HFFc6 (cell line): ENCODE data around the gene MPRIP. TPM values are rescaled to one million over a fixed set of nuclear protein-coding genes. Genes with fewer than 3 reads are reported as not detected.

Experiments
- DNase-seq: peaks from one replicate; pipeline ENCODE4 v3.0.0-alpha.2; 2018
- H3K27ac Mint-ChIP-seq: 2 replicates; pipeline ENCODE4 v1.8.0; 2020; ENCODE audit warnings: mild to moderate bottlenecking, mixed read lengths
- H3K27me3 Mint-ChIP-seq: 2 replicates; pipeline ENCODE4 v1.8.0; 2021; ENCODE audit warnings: mild to moderate bottlenecking, moderate library complexity, mixed read lengths; ENCODE audit not compliant: insufficient read depth
- H3K36me3 Mint-ChIP-seq: 2 replicates; pipeline ENCODE4 v1.8.0; 2021; ENCODE audit warnings: low read depth, mixed read lengths
- H3K4me1 Mint-ChIP-seq: 2 replicates; pipeline ENCODE4 v1.8.0; 2020; ENCODE audit warnings: low read depth, mixed read lengths
- H3K4me3 Mint-ChIP-seq: 2 replicates; pipeline ENCODE4 v1.8.0; 2020; ENCODE audit warnings: mild to moderate bottlenecking, moderate library complexity, mixed read lengths
- H3K9me3 Mint-ChIP-seq: 2 replicates; pipeline ENCODE4 v1.8.0; 2020; ENCODE audit warnings: mild to moderate bottlenecking, mixed read lengths
- total RNA-seq, 6 experiments: library from RNA; stranded (reverse); fragmentation: NEBNext Ultra II Directional; extraction: Animal tissue kit (Norgen Biotek cat#: 25700); gene quantifications; 2 replicates in 1 of 6; 3 replicates in 5 of 6; pipeline ENCODE4 v1.2.3, GENCODE V29; 2021
- TF ChIP-seq, protein P1 (sequence below): fragments of 200-600 bp; sonication (generic); IDR thresholded peaks from 2 replicates; pipeline ENCODE4 v1.5.0; 2021; ENCODE audit warnings: antibody characterized with exemption, mild to moderate bottlenecking

The MPRIP gene
- total RNA-seq, 6 experiments from 2014 or later: 350 to 409 (median 372) TPM

DNA sequence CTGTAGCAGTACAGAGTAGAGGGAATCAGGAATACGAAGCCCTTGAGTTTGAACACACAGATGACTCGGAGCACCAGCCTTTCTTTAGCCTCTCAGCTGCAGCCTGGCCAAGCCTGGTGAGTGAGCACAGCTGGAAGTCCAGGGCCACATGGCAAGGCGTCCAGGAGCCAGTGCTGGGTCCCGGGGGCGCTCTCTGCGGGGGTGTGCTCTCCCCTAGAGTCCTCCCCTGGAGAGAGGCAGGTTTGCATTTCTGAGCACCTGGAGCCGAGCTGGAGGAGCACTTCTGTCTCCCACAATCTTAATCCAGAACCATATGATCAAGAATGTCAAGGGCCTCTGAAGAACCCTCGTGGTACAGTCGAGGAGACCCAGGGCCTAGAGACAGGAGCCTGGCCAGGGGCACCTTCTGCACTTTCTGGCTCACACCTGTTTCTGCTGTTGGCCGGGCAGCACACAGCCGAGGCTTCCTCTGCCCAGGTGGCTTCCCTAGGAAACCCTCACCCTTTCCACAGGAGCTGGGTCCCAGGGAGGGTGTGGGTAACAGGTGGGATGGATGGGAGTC lies 85.6 kb downstream of the MPRIP start:
- peaks cover 15% of the 10 kb centered on the region; the same call in 1 of the 2 replicates for H3K4me1 Mint-ChIP-seq
- H3K9me3 Mint-ChIP-seq: no peaks in the 10 kb centered on the region
- no peak for DNase-seq
- TF ChIP-seq, protein P1, sequence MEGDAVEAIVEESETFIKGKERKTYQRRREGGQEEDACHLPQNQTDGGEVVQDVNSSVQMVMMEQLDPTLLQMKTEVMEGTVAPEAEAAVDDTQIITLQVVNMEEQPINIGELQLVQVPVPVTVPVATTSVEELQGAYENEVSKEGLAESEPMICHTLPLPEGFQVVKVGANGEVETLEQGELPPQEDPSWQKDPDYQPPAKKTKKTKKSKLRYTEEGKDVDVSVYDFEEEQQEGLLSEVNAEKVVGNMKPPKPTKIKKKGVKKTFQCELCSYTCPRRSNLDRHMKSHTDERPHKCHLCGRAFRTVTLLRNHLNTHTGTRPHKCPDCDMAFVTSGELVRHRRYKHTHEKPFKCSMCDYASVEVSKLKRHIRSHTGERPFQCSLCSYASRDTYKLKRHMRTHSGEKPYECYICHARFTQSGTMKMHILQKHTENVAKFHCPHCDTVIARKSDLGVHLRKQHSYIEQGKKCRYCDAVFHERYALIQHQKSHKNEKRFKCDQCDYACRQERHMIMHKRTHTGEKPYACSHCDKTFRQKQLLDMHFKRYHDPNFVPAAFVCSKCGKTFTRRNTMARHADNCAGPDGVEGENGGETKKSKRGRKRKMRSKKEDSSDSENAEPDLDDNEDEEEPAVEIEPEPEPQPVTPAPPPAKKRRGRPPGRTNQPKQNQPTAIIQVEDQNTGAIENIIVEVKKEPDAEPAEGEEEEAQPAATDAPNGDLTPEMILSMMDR: no peak
- H3K36me3 Mint-ChIP-seq: no peaks in the 10 kb centered on the region
- no peaks in the 10 kb centered on the region; the same call in 1 of the 2 replicates for H3K27me3 Mint-ChIP-seq
- no peak overlapping the region for H3K4me3 Mint-ChIP-seq
- no peak overlapping the region for H3K27ac Mint-ChIP-seq

DNA sequence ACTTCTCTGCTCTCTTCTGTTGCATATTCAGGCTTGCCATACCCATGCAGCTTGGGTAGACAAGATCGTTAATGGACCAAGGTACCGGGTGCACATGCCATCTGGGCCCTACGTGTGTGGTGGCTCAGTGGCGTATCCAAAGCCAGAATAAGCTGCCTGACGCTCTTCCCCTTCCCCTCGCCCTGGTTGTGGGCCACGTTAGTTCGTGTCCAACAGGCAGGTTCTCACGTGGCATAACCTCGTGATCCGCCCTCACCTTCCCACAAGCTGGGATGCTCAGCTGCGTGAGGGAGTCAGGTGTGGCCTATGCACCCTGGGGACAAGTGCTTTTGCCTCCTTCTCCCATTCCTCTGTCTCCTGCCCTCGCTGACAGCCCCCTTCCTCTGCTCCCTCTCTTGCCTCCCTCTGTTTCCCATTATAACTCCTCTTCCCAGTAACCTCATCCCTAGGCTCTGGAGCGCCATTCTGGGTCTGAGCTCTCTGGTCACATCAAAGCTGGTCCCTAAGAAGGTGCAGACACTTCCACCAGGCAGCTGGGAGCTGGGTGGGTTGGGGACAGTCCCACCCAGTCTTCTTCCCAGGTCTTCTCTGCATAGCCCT lies 86.3 kb downstream of the MPRIP start:
- peaks cover 11% of the 10 kb centered on the region; the same call in 1 of the 2 replicates for H3K4me1 Mint-ChIP-seq
- DNase-seq: no peak
- no peaks in the 10 kb centered on the region; the same call in 1 of the 2 replicates for H3K27me3 Mint-ChIP-seq
- H3K4me3 Mint-ChIP-seq: no peak overlapping the region
- TF ChIP-seq, protein P1: no peak
- no peaks in the 10 kb centered on the region for H3K36me3 Mint-ChIP-seq
- H3K27ac Mint-ChIP-seq: 0 out of 2 replicates have a peak overlapping the region, but pooled peaks have one; percentile 5
- H3K9me3 Mint-ChIP-seq: no peaks in the 10 kb centered on the region

DNA sequence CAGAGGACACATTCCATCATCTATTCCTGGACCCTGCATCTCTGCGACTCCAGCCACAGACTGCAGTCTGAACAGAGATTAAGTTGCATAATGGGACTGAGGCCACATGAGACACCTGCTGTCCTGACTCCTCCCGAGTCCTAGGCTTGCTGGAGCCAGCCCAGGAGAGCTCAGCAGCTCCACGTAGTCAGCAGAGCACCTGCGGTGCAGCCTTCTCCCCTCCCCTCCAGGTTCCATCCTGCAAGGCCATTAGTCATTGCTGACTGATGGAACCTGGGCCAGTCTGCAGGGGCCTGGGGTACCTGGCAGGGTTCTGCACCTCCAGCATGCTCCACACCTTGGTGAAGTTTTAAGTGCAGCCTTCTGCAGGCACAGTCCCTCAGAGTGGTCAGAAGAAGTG lies 87.2 kb downstream of the MPRIP start:
- Mint-ChIP-seq H3K4me3 (no peak overlapping the region), H3K36me3 (no peaks in the 10 kb centered on the region), H3K27me3 (no peaks in the 10 kb centered on the region; the same call in 1 of the 2 replicates), H3K27ac (no peak overlapping the region), H3K4me1 (peaks cover 11% of the 10 kb centered on the region; the same call in 1 of the 2 replicates), H3K9me3 (no peaks in the 10 kb centered on the region)
- DNase-seq: no peak
- TF ChIP-seq, protein P1: no peak

DNA sequence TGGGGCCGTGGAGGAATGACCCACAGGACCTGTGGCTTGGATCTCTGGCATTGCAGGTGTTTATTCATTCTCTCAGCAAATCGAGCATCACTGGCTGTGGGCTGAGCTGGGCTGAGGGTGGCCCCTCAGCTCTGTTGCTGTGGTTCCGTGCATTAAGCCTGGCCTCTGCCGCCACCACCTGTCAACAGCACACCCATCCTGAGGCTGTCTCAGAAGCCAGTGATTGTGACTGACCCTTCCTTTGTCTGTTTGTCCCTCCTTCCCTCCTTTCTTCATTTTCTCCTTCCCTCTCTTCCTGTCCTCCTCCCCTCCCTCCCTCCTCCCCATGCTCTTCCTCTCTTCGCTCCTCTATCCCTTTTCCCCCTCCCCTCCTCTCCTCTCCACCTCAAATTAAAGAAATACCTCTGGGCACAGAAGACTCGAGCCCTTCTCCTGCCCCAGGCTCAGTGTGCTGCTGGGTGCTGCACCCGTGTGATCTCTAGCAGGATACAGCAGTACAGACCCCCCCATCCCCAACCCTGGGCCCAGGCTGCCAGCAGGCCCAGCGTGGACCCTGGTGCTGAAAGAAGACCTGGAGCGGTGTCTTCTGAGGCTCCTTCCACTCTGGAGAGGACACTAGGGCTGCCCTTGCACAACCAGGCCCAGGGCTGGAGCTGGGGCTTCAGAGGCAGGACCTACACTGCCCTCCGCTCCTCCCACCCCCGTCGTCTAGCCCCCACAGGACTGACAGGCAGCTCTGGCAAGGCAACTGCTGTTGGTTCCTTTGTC lies 88.0 kb downstream of the MPRIP start:
- peaks cover 9% of the 10 kb centered on the region; the same call in 1 of the 2 replicates for H3K4me1 Mint-ChIP-seq
- H3K36me3 Mint-ChIP-seq: no peaks in the 10 kb centered on the region
- no peaks in the 10 kb centered on the region; the same call in 1 of the 2 replicates for H3K27me3 Mint-ChIP-seq
- no peak overlapping the region for H3K27ac Mint-ChIP-seq
- TF ChIP-seq, protein P1: no peak
- no peak overlapping the region for H3K4me3 Mint-ChIP-seq
- H3K9me3 Mint-ChIP-seq: no peaks in the 10 kb centered on the region
- DNase-seq: no peak

DNA sequence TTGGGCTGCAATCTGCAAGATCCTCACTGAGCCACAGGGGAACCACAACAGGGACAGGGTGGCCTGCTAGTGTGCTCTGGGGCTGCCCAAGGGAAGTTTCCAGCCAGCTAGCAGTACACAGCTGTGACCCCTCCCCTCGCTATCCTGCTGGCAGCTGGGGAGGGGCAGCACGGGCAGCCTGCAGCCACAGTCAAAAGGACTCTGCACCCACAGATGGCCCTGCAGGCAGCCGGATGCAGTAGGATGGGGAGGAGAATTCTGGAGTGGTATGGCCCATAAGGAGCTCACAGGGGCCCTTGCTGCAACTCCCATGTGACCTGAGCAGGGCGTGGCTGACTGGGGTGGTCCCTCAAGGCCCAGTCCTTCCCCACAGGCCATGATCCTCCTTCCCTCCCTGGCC lies 89.6 kb downstream of the MPRIP start:
- TF ChIP-seq, protein P1: no peak
- DNase-seq: no peak
- no peaks in the 10 kb centered on the region; the same call in 1 of the 2 replicates for H3K36me3 Mint-ChIP-seq
- H3K4me3 Mint-ChIP-seq: no peak overlapping the region
- no peak overlapping the region for H3K27ac Mint-ChIP-seq
- peaks cover 4% of the 10 kb centered on the region; the same call in 1 of the 2 replicates for H3K4me1 Mint-ChIP-seq
- peaks cover 3% of the 10 kb centered on the region; the same call in 1 of the 2 replicates for H3K27me3 Mint-ChIP-seq
- H3K9me3 Mint-ChIP-seq: no peaks in the 10 kb centered on the region
